Occipital lobe (tissue), 2 donors: ENCODE measurements around the gene TRAPPC3. TPM values are rescaled to one million over a fixed set of nuclear protein-coding genes. Genes with fewer than 3 reads are reported as not detected.

Source experiments
- DNase-seq: peaks from one replicate; lab custom pipeline; 2025; lab: John Stamatoyannopoulos, UW
- total RNA-seq: library from RNA; depleted of rRNA; stranded (reverse); fragments of >200 nt; gene quantifications from one replicate; pipeline ENCODE4 v1.2.3, GENCODE V29; 2014

TRAPPC3 gene
- total RNA-seq, 1 donor from 2014 or later = 40.1 TPM

DNA sequence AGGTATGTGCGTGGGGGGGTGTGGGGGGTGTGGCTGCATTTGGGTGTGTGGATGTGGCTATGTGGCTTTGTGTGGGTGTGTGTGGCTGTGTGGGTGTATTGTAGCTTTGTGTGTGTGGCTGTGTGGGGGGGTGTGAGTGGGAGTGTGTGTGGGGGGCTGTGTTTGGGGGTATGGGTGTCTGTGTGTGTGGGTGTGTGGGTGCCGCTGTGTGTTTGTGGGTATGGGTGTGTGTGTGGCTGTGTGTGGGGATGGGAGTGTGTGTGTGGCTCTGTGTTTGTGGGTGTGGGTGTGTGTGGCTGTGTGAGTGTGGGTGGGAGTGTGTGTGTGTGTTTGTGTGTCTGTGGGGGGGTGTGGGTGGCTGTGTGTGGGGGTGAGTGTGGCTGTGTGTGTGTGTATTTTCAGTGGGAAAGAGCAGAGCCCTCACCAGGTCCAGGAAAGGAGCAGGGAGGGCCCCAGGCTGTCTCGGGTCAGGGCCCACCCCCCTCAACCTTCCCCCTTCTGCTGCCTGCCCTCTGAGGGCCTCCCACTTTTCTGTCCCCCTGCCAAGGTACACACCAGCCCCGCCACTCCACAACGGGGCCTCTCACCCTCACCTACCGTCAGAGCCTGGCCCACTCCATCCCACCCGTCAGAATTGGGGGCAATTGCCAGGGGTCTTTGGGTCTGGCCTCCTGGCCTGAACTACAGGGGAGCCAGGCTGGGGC is 22.3 kb downstream of the TRAPPC3 start:
- no peak for DNase-seq

DNA sequence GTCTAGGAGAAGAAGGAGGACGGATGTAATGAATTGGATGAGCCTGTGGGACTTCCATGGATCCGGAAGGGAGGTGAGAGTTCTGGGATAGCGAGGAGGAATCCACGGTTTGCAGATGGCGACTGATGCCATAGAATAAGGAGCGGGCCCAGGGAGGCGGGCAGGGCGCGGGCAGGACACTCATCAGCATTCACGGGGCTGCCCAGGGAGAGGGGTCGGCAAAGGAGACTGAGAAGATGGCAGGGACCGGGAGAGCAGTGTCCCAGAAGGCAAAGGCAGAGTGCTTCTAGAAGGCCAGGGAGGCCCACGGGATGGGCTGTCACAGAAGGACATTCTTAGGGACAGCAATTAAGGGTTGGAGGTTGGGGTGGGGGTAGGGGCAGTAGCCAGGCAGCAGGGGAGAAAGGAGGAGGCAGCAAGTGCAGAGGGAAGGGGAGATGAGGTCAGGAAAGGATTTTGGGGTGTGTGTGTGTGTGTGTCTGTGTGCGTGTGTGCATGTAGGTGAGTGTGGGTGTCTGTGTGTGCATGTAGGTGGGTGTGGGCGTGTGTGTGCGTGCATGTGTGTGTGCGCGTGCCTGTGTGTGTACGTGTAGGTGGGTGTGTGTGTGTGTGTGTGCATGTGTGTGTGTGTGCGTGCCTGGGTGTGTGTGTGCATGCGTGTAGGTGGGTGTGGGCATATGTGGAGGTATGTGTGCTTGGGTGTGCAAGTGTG is 23.1 kb downstream of the TRAPPC3 start:
- no peak for DNase-seq

DNA sequence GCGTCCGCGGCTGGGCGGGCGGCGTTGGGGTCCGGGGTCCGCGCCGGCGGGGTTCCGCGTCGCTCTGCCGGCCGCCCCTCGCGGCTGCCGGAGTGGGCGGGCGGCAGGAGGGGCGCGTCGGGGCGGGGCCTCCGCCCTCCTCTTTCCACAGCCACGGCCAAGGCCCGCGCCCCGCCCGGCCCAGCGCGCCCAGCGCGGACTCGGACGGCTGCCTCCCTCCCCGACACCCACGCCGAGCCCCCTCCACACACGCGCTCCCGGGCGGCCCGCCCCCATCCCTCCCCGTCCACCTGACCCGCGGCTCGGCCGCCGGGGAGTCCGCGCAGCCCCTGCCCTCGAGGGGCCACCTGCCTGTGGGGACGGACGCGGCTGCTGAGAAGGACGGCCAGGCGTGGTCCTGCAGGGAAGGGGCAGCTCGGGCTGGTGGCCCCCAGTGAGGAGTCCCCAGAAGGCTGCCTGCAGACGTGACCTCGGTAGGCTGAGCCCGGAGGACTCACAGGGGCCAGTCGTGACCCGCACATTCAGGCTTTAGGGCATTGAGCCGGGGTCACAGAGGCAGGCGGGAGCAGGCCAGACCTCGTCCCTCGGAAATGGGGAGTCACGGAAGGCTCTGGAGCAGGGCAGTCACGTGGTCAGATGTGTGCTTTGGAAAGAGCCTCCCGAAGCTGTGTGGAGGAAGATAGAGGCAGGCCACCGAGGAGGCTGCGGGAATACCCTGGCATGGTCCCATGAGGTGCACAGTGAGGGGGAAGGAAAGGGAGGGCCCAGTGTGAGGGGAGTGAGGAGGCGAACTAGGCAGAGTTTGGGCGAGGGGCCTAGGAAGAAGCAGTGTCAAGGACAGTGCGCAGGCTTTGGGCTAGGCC is 23.9 kb downstream of the TRAPPC3 start, which contains the start of gene COL8A2:
COL8A2 (minus strand) TSS at position 94 of the 863 bp plus-strand sequence. CDS start 24,980 bp downstream, outside the sequence.
- no peak for DNase-seq

DNA sequence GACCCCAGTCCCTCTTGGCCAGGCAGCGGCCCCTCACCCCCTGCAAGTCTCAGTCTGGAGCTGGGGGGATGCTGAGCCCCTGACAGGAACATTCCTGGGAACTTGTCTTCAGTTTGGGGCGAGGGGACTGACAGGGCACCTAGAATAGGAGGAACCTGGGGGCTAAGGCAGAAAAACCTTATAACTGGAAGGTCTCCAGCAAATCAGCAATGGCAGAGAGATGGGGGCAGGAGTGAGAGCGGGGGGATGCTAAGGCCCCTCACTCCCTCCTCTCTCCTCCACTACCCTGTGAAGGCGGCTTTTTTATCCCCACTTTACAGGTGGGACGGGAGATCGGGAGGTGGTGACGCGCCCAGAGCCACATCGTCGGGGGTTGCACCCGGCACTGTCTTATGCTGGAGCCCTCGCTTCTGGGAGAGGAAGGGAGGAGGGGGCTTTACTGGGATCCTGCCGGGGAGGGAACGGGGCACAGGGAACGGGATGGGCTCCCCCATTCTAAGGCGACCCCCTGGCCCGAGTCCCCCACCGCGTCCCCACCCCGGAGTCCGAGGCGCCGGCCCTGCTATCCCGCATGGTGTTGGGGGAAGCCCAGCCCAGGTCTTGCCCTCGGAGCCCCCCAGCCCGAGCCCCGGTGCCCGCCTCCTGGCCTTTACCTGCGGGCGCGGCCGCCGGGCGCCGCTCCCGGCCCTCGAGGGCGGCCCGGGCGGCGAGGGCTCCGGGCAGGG is 24.7 kb downstream of the TRAPPC3 start:
- no peak for DNase-seq

DNA sequence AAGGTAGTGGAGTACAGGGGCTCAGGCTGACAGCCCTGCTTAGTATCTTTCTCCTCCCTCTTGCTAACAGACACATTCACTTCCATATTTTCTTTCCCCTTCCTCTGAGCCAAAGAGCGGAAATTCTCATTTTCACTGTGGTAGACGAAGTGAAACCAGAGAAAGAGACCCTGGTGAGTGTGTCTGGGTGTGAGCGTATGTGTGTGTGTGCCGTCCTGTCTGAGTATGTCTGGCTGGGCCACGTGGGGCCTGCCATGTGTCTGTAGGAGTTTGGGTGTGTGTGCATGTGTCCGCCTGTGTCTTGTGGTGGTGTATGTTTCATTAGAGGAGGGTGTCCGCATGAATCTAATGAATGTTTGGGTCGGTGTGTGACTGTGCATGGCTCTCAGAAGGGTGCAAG is 25.9 kb downstream of the TRAPPC3 start:
- no peak for DNase-seq

DNA sequence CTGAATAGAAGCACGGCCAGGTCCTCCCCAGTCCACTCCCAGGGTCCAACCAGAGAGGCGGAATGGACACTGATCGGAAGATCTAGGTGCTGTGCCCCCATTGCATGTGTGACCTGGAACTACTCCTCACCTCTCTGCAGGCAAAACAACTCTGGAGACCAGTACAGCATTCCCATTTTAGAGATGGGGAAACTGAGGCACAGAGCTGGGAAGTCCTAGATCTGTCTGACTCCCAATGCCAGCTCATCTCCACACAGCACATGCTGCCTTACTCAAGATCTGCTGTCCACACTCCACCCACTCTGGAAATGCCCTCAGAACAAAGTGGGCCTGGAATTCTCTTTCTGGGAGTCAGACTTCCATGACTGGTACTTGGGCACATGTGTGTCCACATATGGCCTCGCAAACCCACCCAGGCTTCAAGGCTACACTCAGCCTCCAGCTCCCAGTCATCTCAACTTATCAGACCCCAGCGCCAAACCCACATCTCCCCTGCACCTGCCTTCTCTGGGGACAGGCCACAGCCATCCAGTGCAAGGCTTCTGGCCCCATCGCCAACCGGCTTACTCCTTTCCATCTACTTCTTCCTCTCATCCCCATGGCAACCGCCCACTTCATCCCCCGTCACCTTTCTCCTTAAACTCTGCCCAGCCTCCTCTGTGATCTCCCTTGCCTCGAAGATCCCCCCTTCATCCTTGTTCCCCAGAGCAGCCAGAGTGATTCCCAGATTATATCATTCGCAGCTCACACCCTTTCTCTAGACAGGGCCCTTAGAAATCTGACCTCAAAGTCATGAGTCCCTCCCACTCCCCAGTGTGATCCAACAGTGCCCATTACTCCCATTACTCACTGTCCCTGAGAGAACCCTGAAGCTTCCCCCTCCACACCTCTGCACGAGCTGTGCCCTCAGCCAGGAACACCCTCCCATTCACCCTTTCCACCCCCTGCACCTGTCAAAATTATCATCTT is 26.9 kb downstream of the TRAPPC3 start:
- DNase-seq = no peak

DNA sequence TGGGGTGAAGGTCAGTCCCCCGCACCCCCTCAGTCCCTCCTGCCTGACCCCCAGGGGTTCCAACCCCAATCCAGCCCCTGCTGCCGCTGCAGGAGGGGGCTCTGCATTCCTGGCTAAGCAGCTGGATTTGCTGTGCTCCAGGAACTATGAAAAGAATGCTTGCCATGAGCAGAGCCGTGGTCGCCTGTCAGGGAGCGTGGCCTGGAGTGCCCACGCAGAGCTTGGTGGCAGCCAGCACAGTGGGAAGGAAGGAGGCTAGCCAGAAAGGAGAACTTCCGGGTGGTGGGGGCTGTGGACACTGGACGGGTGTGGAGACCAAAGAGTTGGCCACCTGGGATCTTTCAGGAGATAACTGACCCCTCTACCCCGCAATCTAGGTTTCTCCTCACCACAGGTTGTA is 29.8 kb downstream of the TRAPPC3 start:
- DNase-seq = no peak

DNA sequence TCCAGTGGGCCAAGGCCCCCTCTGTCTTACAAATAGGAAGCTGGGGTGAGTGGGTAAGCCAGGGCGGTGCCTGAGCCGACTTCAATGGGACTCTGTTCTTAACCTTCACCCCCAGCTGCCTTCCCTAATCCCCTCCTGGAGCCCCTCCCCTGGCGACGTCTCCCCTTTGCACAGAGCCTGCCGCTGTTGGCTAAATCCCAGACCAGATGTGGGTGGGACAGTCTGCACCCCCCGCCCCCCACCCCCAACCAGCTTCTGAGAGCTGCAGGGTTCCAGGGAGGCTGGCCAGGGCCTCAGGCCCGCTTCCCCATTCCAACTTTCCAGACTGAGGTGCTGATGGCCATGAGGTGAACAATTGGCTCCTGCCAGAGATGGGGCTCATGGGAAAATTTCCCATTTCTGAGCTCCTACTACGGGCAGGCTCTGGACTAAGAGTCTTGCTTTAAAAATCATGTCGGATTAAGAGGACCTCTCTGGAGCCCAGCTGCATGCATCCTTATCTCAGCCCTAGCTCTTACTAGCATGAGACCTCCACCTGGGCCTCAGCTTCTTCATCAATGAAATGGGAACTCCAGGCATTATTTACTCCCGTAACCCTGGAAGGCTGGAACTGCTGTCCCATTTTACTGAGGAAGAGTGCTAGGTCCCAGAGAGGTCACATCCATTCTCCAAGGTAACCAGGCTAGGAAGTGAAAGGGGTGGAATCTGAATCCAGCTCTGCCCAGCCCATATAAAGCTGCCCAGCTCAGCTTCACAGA is 30.7 kb downstream of the TRAPPC3 start:
- DNase-seq = no peak

DNA sequence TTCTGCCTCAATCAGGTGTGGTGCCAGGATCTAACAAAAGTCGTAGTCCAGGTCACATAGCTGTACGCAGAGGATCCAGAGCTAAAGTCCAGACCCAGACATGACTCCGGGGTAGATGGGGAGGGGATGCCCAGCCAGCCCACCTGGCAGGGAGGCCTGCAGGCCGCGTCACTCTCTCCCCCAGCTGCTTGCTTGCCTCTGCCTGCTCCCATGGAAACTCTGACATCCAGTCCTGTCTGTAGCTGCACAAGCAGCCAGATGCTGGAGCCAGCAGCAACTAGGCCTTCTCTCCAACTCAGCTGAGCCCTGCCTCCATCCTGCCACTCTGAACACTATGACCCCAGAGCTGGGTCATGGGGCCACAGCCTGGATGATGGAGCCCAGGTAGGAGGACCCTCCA is 32.4 kb downstream of the TRAPPC3 start:
- DNase-seq = no peak

DNA sequence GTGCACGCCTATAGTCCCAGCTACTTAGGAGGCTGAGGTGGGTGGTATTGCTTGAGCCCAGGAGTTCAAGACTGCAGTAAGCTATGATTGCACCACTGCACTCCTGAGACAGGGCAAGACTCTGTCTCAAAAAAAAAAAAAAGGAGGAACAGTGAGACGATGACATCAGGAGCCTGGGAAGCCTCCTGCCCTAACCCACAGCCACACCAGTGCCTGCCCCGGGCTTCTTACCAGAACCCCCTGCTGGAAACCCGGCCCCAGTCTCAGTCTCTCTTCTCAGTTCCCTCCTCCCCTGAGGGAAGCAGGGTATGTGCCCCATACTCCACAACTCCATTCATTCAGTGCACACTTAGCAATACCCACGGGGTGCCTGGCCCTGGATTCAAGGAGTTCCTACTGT is 33.4 kb downstream of the TRAPPC3 start:
- DNase-seq = no peak

DNA sequence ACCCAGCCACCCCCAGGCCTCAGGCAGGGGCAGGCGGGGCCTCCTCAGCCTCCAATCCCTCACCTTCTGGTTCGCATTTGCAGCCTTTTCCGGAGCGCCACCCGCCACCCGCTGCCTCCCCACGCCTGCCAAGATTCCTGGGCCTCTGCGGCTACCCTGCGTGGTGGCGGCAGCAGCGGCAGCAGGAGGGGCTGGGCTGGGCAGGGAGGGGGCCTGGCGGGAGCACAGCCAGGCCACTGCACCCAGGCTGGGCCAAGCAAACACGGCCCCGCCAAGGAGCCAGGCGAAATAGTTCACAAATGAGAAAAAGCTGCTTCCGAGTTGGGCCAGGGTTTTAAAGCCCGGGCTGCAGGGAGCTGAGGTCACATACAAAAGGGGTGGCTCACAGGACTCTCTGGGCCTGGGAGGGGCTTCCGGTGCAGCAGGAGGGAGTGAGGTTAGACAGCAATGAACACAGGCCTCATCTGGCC is 34.1 kb downstream of the TRAPPC3 start:
- no peak for DNase-seq

DNA sequence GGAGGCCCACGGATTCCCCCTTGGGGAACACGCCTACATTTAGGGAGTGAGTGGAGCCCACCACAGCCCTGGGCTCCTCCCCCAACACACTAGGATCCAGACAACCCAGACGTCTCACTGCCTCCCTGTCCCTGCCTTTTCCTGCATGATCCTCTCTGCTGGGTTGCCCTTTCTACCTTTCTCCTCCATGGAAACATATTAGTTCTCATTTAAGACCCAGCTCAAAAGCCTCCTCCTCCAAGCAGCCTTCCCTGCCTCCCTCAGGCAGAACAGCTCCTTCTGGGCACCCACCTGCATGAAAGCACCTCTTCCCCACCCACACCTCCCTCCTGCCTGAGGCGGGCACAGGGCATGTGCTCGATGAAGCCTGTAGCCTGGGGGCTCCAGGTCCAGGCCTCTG is 34.9 kb downstream of the TRAPPC3 start:
- no peak for DNase-seq

DNA sequence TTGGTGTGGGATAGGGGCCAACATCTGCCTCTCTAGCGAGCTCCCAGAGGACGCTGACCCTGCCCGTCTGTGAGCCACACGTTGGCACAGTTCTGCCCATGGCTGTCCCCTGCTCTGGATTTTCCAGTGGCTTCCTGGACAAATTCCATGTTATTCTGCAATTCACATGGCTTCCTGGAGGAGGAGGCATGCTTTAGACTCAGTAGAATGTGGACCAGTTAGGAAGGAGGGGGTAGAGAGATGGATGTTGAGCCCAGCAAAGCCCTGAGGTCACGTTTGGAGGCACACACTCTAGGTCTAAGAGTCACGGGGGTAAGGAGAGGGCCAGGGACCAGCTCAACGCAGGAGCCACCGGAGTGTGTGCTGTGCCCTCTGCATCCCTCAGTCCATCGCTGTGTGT is 36.5 kb downstream of the TRAPPC3 start:
- no peak for DNase-seq

DNA sequence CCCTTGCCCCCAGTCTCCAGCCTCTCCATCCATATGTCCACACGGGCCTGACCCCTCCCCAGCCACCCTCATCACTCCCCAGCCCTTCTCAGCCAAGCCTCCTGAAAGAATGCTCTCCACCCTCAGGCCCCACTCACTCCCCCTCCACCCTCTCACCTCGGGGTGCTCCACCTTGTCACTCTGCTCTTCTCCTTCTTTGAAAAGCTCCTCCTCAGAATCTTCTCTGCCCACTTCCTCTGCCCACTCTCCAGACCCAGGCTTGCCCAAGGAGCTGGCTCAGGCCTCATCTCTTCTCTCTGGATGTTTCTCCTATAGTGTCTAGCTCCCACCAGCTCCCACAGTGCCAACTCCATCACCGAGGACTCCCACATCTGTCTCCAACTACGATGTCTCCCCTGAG is 38.1 kb downstream of the TRAPPC3 start:
- no peak for DNase-seq

DNA sequence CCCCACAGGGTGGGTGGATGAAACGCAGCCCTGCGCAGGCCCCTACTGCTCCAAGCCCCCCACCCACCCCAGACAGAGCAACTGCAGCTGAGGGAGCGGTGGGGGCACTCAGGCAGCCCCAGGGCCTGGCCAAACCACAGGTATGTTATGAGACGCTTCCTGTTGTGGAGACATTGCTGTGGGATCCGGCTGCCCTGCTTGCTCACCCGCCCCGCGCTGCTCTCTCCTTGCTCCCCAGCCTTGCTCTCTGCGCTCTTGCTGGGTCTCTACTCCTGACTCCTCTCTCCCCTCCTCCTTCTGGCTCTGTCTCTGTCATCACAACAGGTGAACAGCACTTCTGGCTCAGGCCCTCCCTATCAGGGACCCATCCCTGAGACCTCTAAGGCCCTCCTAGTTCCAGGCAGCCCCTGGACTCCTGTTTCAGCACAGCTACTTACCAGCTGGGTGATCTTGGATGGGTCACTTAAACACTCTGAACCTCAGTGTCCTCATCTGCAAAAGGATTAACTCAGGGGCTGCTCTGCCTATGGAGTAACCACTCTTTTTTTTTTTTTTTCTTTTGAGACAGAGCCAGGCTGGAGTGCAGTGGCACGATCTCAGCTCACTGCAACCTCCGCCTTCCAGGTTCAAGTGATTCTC is 40.1 kb downstream of the TRAPPC3 start:
- no peak for DNase-seq

DNA sequence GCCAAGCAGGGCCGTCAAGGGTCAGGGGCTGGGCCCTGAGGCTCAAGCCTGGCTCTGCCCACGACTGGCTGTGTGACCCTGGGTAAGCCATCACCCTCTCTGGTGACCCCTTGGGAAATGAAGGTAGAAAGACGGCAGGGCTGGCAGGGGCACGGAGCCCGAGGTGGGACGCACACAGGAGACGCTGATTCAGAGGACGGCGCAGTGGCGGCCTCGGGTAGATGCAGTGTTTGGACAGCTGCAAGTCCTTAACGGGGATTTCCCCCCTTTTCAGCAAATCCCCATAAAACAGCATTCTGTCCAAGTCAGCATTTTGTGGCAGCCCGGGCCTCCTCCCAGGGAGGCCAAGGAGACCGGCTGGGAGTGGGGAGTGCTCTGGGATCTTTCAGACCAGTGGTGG is 41.0 kb downstream of the TRAPPC3 start:
- DNase-seq = no peak

DNA sequence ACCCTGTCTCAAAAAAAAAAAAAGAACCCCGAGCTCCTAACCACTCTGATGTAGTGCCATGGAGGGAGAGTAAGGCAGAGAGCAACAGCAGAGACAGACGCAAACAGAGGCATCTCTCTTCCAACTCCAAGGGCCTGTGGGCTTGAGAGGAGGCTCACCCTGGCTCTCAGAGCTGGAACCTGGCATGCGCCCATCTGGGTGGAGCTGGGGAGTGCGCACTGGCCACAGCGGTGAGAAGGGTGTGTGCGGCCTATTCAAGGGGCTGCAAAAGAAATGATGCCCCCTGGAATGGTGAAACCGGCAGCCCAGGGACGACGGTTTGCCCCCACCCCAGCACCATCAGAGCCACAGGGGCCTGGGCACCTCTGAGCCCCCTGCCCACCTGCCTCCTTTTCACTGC is 41.9 kb downstream of the TRAPPC3 start:
- no peak for DNase-seq

DNA sequence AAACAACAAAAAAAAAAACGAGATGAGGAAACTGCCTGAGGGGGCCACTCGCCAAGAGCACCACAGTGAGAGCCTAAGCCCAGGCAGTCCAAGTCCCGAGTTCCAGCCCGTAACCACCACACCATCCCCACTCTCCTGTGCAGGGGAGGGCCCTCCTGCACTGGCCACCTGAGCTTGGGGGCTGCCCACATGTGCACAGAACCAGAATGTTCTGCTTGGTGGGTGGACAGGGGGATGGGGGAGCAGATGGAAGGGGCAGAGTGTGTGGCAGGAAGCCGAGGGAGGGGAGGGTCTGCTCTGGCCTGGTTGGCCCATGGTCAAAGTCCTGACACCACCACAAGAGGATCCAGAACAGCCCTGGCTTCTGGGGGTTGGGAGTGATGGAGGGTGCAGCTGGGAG is 43.0 kb downstream of the TRAPPC3 start:
- DNase-seq = no peak

DNA sequence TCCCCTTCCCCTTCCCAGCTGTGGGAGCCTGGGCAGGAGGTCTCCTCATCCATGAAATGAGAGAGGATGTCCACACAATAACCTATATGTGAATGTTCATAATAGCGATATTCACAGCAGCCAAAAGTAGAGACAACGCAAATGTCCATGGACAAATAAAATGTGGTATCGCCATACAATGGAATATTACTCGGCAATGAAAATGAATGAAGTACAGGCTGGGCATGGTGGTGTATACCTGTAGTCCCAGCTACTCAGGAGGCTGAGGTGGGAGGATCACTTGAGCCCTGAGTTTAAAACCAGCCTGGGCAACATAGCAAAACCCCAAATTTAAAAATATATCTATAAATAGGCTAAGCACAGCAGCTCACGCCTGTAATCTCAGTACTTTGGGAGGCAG is 47.7 kb downstream of the TRAPPC3 start:
- DNase-seq = no peak
